ENCODE measurements around the gene FBN2.

GRCh38 chr5:128455841-128456361, 82.1 kb downstream of the FBN2 start:
- TF ChIP-seq EZH2 (IDR thresholded peaks at IDR 0.05) (no peak), CTCF (IDR thresholded peaks at IDR 0.05 in 2 of 3, conservative IDR thresholded peaks at IDR 0.05 in 1 of 3; ENCODE audit: borderline replicate concordance in 1 of 3, insufficient read depth in 1 of 3, low read depth in 2 of 3, low read length in 2 of 3) (no peak), POLR2A (IDR thresholded peaks at IDR 0.05; ENCODE audit: borderline replicate concordance, extremely low read depth, insufficient read depth, insufficient read length) (no peak), ZNF274 (IDR thresholded peaks at IDR 0.05; ENCODE audit: low read depth, low read length) (no peak)
